Astrocyte (in vitro differentiated cells and primary cell): ENCODE measurements around the gene MCEE. TPM values are rescaled to one million over a fixed set of nuclear protein-coding genes. Genes with fewer than 3 reads are reported as not detected.
"Not testable (repeated sequence)": the region's sequence is repeated elsewhere in the genome, so short reads cannot be mapped to it uniquely, and the experiment has no call there.

Source experiments
- DNase-seq: peaks from one replicate; pipeline ENCODE4 v3.0.0-alpha.2; 2010; ENCODE audit warnings: low read depth
- FAIRE-seq: peaks from 2 replicates; lab custom pipeline; 2011; peaks lifted over from hg19 to GRCh38; lab: Jason Lieb, UNC
- H2AFZ ChIP-seq: 2 replicates; pipeline ENCODE4 v1.6.0; 2012; ENCODE audit warnings: low read depth, low read length, inconsistent platforms
- H3K27ac ChIP-seq: 2 replicates; pipeline ENCODE4 v1.5.1; 2011; ENCODE audit warnings: low read depth, low read length, inconsistent platforms
- H3K27me3 ChIP-seq: 2 replicates; pipeline ENCODE4 v1.6.0; 2011; ENCODE audit warnings: low read length, inconsistent platforms; ENCODE audit not compliant: insufficient read depth
- H3K36me3 ChIP-seq: 2 replicates; pipeline ENCODE4 v1.5.1; 2011; ENCODE audit warnings: low read length, inconsistent platforms; ENCODE audit not compliant: insufficient read depth
- H3K4me1 ChIP-seq: 2 replicates; pipeline ENCODE4 v1.5.1; 2011; ENCODE audit warnings: low read length, inconsistent platforms; ENCODE audit not compliant: insufficient read depth
- H3K4me2 ChIP-seq: 2 replicates; pipeline ENCODE4 v1.6.0; 2012; ENCODE audit warnings: low read length, inconsistent platforms
- H3K4me3 ChIP-seq: 2 replicates; pipeline ENCODE4 v1.5.1; 2011; ENCODE audit warnings: low read depth, mild to moderate bottlenecking, low read length, inconsistent platforms; ENCODE audit not compliant: insufficient read depth
- H3K79me2 ChIP-seq: 2 replicates; pipeline ENCODE4 v1.6.0; 2012; ENCODE audit warnings: mild to moderate bottlenecking, low read length, inconsistent platforms; ENCODE audit not compliant: insufficient read depth
- H3K9ac ChIP-seq: 2 replicates; pipeline ENCODE4 v1.6.0; 2012; ENCODE audit warnings: mild to moderate bottlenecking, low read length, inconsistent platforms
- H3K9me3 ChIP-seq: 2 replicates; pipeline ENCODE4 v1.5.1; 2012; ENCODE audit warnings: low read depth, mild to moderate bottlenecking, low read length, inconsistent platforms; ENCODE audit not compliant: insufficient read depth
- H4K20me1 ChIP-seq: 2 replicates; pipeline ENCODE4 v1.6.0; 2012; ENCODE audit warnings: low read length, inconsistent platforms; ENCODE audit not compliant: insufficient read depth
- H3K27ac Mint-ChIP-seq: one replicate; pipeline ENCODE4 v1.8.0; 2021; ENCODE audit warnings: mild to moderate bottlenecking, mixed read lengths; ENCODE audit not compliant: unreplicated experiment
- H3K27me3 Mint-ChIP-seq: one replicate; pipeline ENCODE4 v1.8.0; 2021; ENCODE audit warnings: low read depth, mixed read lengths; ENCODE audit not compliant: unreplicated experiment
- H3K36me3 Mint-ChIP-seq: one replicate; pipeline ENCODE4 v1.8.0; 2021; ENCODE audit warnings: low read depth, mixed read lengths; ENCODE audit not compliant: unreplicated experiment
- H3K4me1 Mint-ChIP-seq: one replicate; pipeline ENCODE4 v1.8.0; 2021; ENCODE audit warnings: low read depth, mixed read lengths; ENCODE audit not compliant: unreplicated experiment
- H3K4me3 Mint-ChIP-seq: one replicate; pipeline ENCODE4 v1.8.0; 2021; ENCODE audit warnings: mild to moderate bottlenecking, moderate library complexity, mixed read lengths; ENCODE audit not compliant: unreplicated experiment
- H3K9me3 Mint-ChIP-seq: one replicate; pipeline ENCODE4 v1.8.0; 2021; ENCODE audit warnings: mild to moderate bottlenecking, mixed read lengths; ENCODE audit not compliant: unreplicated experiment
- EZH2 ChIP-seq: IDR thresholded peaks from 2 replicates; pipeline ENCODE4 v1.6.1; 2012; ENCODE audit warnings: mild to moderate bottlenecking, low read length, inconsistent platforms; ENCODE audit not compliant: insufficient read depth
- total RNA-seq: library from RNA; stranded (reverse); gene quantifications from 2 replicates; pipeline ENCODE4 v1.2.1, GENCODE V29; 2021
- TF ChIP-seq, protein P1 (sequence below): IDR thresholded peaks from 2 replicates; pipeline ENCODE4 v1.5.1; 2011; ENCODE audit warnings: low read depth, mild to moderate bottlenecking, inconsistent platforms, low read length, moderate library complexity; ENCODE audit not compliant: insufficient read depth

The MCEE gene
- total RNA-seq, 1 donor from 2014 or later, result 13.1 TPM

DNA sequence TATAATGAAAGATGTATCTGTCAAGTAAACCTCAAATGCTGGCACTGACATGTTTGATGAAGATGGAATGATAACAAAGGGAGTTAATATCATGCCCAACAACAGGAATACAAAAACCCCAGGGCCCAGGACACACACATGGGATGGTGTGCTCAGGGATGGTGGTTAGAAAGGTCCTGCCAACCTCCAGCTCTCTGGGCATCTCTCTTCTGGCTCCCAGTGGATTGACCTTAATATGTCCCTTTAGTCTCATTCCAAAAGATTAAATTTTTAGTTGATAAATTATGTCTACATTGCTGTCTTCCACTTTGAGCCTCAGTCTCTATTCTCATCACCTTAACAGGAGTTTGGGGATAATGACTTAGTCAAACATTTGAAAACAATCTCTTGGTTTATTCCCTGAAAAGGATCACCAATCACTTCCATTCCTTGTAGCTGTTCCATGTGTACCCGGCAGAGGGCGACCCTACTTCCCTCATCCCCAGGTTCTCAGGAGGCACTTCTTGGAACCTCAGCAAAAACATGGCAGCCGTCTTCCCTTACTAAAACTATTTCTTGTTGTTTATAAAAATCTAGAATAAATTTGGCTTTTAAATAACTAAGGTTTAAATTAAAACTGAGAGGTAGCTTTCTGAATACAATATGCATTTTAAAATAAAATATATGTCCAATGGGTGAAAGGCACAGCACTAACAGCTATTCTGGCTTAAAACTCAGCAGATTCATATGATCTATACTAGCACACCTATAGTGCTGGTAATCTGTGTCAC lies 29.6 kb downstream of the MCEE start:
- Histone ChIP-seq H3K27ac (no peak overlapping the region), H3K4me1 (peaks cover 3% of the 10 kb centered on the region), H2AFZ (no peak overlapping the region), H4K20me1 (no peaks in the 10 kb centered on the region), H3K9me3 (no peaks in the 10 kb centered on the region), H3K79me2 (no peaks in the 10 kb centered on the region), H3K4me3 (no peak overlapping the region), H3K9ac (no peak overlapping the region), H3K4me2 (no peak overlapping the region), H3K36me3 (no peaks in the 10 kb centered on the region), H3K27me3 (no peaks in the 10 kb centered on the region)
- no peak for TF ChIP-seq EZH2
- TF ChIP-seq, protein P1, sequence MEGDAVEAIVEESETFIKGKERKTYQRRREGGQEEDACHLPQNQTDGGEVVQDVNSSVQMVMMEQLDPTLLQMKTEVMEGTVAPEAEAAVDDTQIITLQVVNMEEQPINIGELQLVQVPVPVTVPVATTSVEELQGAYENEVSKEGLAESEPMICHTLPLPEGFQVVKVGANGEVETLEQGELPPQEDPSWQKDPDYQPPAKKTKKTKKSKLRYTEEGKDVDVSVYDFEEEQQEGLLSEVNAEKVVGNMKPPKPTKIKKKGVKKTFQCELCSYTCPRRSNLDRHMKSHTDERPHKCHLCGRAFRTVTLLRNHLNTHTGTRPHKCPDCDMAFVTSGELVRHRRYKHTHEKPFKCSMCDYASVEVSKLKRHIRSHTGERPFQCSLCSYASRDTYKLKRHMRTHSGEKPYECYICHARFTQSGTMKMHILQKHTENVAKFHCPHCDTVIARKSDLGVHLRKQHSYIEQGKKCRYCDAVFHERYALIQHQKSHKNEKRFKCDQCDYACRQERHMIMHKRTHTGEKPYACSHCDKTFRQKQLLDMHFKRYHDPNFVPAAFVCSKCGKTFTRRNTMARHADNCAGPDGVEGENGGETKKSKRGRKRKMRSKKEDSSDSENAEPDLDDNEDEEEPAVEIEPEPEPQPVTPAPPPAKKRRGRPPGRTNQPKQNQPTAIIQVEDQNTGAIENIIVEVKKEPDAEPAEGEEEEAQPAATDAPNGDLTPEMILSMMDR, result peak; percentile 80
- Mint-ChIP-seq H3K27ac (peak overlapping the region; percentile 14), H3K4me3 (no peak overlapping the region), H3K9me3 (peaks cover 16% of the 10 kb centered on the region), H3K4me1 (peaks cover 9% of the 10 kb centered on the region), H3K27me3 (no peaks in the 10 kb centered on the region), H3K36me3 (peaks cover 6% of the 10 kb centered on the region)
- FAIRE-seq (peak; percentile 39), DNase-seq (peak; percentile 43)

DNA sequence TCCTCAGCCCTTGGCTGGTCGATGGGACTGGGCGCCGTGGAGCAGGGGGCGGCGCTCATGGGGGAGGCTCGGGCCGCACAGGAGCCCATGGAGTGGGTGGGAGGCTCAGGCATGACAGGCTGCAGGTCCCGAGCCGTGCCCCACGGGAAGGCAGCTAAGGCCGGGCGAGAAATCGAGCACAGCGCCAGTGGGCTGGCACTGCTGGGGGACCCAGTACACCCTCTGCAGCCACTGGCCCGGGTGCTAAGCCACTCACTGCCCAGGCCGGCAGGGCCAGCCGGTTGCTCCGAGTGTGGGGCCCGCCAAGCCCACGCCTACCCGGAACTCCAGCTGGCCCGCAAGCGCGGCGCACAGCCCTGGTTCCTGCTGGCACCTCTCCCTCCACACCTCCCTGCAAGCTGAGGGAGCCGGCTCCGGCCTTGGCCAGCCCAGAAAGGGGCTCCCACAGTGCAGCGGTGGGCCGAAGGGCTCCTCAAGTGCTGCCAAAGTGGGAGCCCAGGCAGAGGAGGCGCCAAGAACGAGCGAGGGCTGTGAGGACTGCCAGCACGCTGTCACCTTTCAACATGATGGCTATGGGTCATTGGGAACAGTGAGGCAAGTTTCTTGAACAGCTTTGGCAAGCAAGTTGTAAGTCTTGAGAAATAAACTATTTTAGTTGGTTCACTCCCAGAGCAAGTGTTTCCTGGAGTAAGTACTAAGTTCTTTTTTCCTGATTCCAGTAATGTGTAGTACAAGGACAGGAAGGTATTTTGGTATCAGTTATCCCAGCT lies 37.4 kb downstream of the MCEE start:
- not testable (repeated sequence) for FAIRE-seq, H3K36me3 Mint-ChIP-seq, DNase-seq, H3K9me3 Mint-ChIP-seq, H3K4me3 ChIP-seq, H3K36me3 ChIP-seq, H3K4me1 ChIP-seq, H3K79me2 ChIP-seq, H3K27ac ChIP-seq, H3K27ac Mint-ChIP-seq, H4K20me1 ChIP-seq, H2AFZ ChIP-seq, H3K4me2 ChIP-seq, H3K9me3 ChIP-seq, H3K27me3 ChIP-seq, H3K4me1 Mint-ChIP-seq, H3K4me3 Mint-ChIP-seq, H3K9ac ChIP-seq
- H3K27me3 Mint-ChIP-seq, result peaks cover 22% of the 10 kb centered on the region

DNA sequence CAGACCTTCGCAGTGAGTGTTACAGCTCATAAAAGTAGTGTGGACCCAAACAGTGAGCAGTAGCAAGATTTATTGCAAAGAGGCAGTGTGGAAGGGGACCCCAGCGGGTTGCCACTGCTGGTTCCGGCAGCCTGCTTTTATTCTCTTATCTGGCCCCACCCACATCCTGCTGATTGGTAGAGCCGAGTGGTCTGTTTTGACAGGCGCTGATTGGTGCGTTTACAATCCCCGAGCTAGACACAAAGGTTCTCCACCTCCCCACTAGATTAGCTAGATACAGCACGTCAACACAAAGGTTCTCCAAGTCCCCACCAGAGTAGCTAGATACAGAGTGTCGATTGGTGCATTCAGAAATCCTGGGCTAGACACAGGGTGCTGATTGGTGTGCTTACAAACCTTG lies 38.2 kb downstream of the MCEE start:
- not testable (repeated sequence) for H3K4me1 Mint-ChIP-seq, H3K36me3 Mint-ChIP-seq, H3K27ac ChIP-seq, H4K20me1 ChIP-seq, H3K4me2 ChIP-seq, H3K36me3 ChIP-seq, H3K79me2 ChIP-seq, H3K27me3 ChIP-seq, H3K4me3 Mint-ChIP-seq, DNase-seq, H3K9ac ChIP-seq, H2AFZ ChIP-seq, H3K4me3 ChIP-seq, H3K9me3 ChIP-seq, H3K4me1 ChIP-seq, H3K27ac Mint-ChIP-seq, H3K9me3 Mint-ChIP-seq, FAIRE-seq
- peaks cover 25% of the 10 kb centered on the region for H3K27me3 Mint-ChIP-seq

GRCh38 chr2:71089475-71089874 lies 40.6 kb downstream of the MCEE start:
- H3K9ac ChIP-seq, H2AFZ ChIP-seq, H3K79me2 ChIP-seq, H3K36me3 Mint-ChIP-seq, H3K27ac Mint-ChIP-seq, DNase-seq, H3K4me1 Mint-ChIP-seq, H3K4me3 ChIP-seq, H3K9me3 ChIP-seq, H3K4me2 ChIP-seq, H3K27ac ChIP-seq, H4K20me1 ChIP-seq, H3K36me3 ChIP-seq, H3K9me3 Mint-ChIP-seq, H3K27me3 ChIP-seq, H3K4me1 ChIP-seq, H3K4me3 Mint-ChIP-seq, FAIRE-seq: not testable (repeated sequence)
- peaks cover 28% of the 10 kb centered on the region for H3K27me3 Mint-ChIP-seq

GRCh38 chr2:71085325-71086003 lies 44.6 kb downstream of the MCEE start:
- not testable (repeated sequence) for H3K4me3 ChIP-seq, H3K9me3 ChIP-seq, H3K9me3 Mint-ChIP-seq, H3K36me3 ChIP-seq, H3K36me3 Mint-ChIP-seq, H2AFZ ChIP-seq, H3K4me2 ChIP-seq, H3K4me1 ChIP-seq, DNase-seq, H3K27ac Mint-ChIP-seq, H3K4me1 Mint-ChIP-seq, H3K27me3 ChIP-seq, H3K4me3 Mint-ChIP-seq, H4K20me1 ChIP-seq, FAIRE-seq, H3K27ac ChIP-seq, H3K9ac ChIP-seq, H3K79me2 ChIP-seq
- peaks cover 26% of the 10 kb centered on the region for H3K27me3 Mint-ChIP-seq
